Cerebellar cortex (tissue), 1 donor: Measurements from ENCODE around the gene MRM2.

Experiments
- DNase-seq: peaks from one replicate; pipeline ENCODE4 v3.0.0-alpha.2; 2015; ENCODE audit warnings: low spot score

The MRM2 gene

GRCh38 chr7:2241580-2242540 is at the start of gene MRM2, which contains the start of gene NUDT1:
Gene MRM2 (minus strand): TSS chr7:2242205. CDS start chr7:2242169, 36 bp downstream.
Gene NUDT1 (plus strand): TSS chr7:2242226. CDS start chr7:2244575, 2,349 bp downstream.
- DNase-seq: peak; percentile 80

GRCh38 chr7:2290877-2291276 is 48.9 kb upstream of the MRM2 start:
- no peak for DNase-seq

GRCh38 chr7:2289621-2290020 is 47.6 kb upstream of the MRM2 start:
- no peak for DNase-seq

DNA sequence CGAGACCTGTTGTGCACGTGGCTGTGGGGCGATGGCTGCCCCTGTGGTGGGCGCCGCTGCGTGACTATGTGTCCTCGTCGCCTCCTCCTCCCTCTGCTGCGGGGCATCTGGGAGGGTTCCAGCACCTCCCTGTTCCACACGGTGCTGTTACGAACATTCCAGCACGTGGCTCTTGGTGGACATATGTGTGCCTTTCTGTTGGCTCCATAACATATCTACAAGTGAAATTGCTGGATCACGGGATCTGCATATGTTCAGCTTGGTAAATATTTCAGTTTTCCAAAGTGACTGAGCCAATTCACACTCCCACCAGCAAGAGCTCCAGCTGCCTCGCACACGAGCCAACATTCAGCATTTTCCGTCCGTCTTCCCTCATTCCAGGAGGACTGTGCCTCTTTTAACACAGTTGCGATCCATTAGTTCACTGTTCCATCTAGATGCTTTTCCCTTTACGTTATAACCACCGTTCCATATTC is 47.1 kb upstream of the MRM2 start:
- peak; percentile 48 for DNase-seq

GRCh38 chr7:2288503-2288902 is 46.5 kb upstream of the MRM2 start:
- DNase-seq: no peak

DNA sequence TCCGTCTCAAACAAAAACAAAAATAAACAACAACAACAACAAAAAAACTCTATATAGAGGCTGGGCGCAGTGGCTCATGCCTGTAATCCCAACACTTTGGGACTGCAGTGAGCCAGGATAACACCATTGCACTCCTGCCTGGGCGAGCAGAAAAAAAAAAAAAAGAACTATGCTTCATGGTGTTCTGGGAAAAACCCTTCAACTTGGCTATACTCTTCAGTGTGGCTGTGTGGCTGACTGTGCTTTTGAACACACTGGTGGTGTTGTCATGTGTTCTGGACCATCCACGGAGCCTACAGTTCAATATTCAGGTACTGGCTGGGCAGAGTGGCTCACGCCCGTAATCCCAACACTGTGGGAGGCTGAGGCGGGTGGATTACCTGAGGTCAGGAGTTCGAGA is 45.7 kb upstream of the MRM2 start:
- no peak for DNase-seq

GRCh38 chr7:2283074-2283473 is 41.1 kb upstream of the MRM2 start:
- DNase-seq: no peak

GRCh38 chr7:2282185-2282751 is 40.3 kb upstream of the MRM2 start:
- DNase-seq: no peak

DNA sequence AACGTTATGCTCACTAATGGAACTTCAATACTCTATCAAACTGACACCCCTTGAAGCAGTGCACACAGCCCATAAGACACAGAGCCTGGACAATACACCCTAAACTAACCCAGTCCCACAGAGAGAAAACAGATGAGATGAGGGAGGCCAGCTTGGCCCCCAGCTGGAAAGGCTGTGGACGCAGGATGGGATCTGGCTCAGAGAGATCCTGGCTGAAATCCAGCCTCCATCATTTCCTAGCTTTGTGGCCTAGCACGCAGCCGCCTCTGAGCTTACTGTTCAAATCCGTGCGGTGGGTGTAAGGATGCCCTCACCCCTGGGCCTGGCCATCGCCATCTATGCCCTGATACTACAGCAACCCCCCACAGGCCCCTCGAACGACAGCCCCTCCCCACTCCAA is 39.5 kb upstream of the MRM2 start:
- DNase-seq: peak; percentile 88

DNA sequence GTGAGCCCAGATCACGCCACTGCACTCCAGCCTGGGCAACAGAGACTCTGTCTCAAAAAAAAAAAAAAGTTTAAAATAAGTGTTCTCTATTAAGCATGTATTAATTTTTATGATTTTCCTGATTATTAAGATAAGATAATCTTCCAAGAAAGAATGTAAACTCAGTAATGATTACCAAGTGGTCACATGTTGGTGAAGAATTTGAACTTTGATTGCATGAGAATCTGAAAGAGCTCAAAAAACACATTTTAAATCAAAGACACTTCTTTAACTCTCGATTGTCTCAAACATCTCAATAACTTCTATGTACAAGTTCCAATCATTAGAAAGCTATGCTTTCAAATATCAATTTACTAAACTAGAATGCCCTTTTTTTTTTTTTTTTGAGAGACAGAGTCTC is 38.4 kb upstream of the MRM2 start:
- DNase-seq: no peak

GRCh38 chr7:2279896-2280295 is 37.9 kb upstream of the MRM2 start:
- DNase-seq: peak; percentile 29

DNA sequence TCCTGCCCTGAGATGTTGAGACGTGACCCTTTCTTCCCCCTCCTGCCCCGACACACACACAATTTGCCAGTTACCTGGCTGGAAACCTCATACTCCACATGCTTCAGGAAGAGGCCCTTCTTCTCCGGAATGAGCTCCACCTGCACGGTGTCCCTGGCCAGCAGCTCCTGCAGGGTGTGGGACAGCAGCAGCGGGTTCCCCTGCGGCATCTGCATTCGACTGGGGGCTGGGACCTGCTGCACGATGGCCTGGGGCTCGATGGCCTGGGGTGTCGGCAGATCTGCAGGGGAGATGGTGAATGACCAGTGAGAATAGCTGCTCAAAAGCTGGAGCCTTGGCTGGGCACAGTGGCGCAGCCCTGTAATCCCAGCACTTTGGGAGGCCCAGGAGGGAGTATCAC is 36.0 kb upstream of the MRM2 start:
- DNase-seq: no peak

- no peak for DNase-seq
These were observed 34.1 kb upstream of the MRM2 start for GRCh38 chr7:2276107-2276506.

DNA sequence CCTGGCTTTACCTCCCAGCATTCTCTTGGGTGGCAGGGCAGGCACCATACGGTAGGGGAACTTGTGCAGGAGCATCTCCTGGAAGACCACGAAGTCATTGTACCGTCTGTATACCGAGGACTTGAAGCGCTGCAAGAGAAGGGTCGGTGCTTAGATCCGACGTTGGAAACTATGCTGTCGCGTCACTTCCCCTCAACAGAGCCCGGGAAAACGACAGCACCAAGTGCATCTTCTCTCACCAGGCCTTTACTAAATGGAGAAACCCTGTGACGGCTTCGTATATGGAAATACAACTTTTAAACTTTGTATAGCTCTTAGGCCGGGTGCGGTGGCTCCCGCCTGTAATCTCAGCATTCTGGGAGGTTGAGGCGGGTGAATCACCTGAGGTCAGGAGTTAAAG is 33.1 kb upstream of the MRM2 start:
- no peak for DNase-seq

DNA sequence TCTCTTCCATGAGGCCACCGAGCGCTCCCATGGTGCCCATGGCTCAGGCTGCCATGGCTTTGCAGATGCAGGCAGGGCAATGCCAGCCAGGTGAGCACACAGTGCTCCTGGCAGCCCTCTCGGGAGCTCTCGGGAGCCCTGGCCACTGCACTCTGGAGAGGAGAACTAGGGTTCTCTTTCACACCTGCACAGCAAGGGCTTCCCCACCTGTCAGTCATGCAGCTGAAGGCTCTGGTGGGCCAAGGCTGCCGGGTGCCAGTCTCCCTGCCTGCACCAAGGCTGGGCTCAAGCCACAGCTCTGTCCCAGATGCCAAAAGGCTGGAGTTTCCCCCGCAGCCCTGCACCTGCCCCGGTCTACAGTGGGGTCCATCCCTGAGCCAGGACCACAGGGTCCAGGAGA is 32.7 kb upstream of the MRM2 start:
- DNase-seq: no peak

GRCh38 chr7:2273866-2274265 is 31.9 kb upstream of the MRM2 start:
- peak; percentile 68 for DNase-seq

GRCh38 chr7:2272031-2272430 is 30.0 kb upstream of the MRM2 start:
- no peak for DNase-seq

DNA sequence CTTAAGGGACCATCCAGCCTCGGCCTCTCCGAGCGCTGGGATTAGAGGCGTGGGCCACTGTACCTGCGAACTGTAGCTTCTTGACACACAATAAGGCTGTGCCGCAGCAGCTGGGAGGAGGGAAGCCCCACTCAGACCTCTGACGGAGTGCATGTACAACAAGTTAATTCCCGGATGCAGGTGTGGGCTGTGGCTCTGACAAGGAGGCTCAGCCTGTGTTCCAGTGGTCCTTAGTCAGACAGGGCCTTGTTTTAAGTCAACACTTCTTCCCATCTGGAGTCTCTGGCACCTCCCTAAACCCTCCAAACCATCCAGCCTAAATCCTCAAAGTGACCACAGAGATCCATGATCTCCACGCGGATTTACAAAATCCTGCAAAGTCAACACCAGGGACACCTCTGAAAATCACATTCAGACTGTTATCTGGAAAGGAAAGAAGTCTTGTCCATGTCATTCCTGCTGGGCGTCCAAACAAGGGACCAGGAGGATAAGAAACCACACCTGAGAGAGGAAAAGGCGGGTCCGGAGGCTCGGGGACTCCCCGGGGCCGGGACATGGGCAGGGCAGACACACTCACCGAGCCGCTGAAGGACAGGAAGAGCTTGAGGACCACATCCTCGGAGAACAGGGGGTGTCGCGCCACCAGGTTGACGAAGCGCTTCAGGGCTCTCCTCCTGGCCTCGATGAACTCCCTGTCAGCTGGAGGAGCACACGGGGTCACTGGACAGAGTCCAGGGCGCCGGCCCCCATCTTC is 29.4 kb upstream of the MRM2 start:
- no peak for DNase-seq

DNA sequence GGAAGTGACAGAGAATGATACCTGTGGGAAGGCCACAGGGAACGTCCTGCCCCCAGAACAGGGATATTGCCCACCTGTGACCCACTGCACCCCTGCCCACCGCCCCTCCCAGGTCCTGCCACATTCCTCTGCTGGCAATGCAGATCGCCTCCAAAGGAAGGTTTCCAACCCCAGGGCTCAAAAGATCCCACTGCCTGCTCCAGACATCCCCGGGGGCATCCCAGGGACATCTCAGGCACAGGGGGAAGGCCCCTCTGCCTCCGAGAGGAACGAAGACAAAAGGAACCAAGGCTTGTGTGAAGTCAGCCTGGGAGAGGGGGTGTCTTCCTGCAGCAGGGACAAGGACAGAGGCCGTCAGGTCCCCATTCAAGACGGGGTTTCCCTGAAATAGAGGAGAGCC is 28.5 kb upstream of the MRM2 start:
- DNase-seq: no peak

DNA sequence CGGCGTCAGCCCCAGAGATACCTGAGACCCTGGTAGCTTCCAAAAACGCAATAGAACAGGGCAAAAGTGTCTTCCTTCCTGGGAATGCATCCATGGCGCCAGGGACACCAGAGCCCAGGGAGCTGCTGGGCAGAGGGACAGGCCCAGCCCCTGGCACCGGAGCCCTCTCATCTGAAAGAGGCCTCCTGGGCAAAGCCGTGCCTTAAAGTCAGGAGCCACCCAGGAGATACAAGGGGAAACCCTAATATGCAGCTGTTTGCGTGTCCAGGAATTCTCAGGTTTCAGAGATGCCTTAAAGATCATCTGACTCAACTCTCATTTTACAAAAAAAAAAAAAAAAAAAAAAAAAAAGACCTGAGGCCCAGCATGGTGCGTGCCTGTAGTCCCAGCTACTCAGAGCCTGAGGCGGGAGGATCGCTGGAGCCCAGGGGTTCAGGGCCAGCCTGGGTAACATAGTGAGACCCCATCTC is 28.0 kb upstream of the MRM2 start:
- DNase-seq: no peak

GRCh38 chr7:2269089-2269990 is 27.3 kb upstream of the MRM2 start:
- peak; percentile 71 for DNase-seq
